ENCODE results near the gene RBBP4. TPM values are rescaled to one million over a fixed set of nuclear protein-coding genes. Genes with fewer than 3 reads are reported as not detected.
"Not testable (repeated sequence)": the region's sequence is repeated elsewhere in the genome, so short reads cannot be mapped to it uniquely, and the experiment has no call there.

Gene RBBP4
- total RNA-seq, 3 donors from 2014 or later: 111 to 161 (median 121) TPM

- no peak for DNase-seq (ENCODE audit: low spot score in 2 of 2)
- TF ChIP-seq POLR2A (IDR thresholded peaks at IDR 0.05) (no peak), POLR2AphosphoS5 (IDR thresholded peaks at IDR 0.05) (no peak)
- TF ChIP-seq, protein P1, sequence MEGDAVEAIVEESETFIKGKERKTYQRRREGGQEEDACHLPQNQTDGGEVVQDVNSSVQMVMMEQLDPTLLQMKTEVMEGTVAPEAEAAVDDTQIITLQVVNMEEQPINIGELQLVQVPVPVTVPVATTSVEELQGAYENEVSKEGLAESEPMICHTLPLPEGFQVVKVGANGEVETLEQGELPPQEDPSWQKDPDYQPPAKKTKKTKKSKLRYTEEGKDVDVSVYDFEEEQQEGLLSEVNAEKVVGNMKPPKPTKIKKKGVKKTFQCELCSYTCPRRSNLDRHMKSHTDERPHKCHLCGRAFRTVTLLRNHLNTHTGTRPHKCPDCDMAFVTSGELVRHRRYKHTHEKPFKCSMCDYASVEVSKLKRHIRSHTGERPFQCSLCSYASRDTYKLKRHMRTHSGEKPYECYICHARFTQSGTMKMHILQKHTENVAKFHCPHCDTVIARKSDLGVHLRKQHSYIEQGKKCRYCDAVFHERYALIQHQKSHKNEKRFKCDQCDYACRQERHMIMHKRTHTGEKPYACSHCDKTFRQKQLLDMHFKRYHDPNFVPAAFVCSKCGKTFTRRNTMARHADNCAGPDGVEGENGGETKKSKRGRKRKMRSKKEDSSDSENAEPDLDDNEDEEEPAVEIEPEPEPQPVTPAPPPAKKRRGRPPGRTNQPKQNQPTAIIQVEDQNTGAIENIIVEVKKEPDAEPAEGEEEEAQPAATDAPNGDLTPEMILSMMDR (IDR thresholded peaks at IDR 0.05): no peak
- Histone ChIP-seq H3K27ac (no peak overlapping the region), H3K4me3 (no peak overlapping the region), H3K27me3 (no peaks in the 10 kb centered on the region), H3K4me1 (no peaks in the 10 kb centered on the region), H3K36me3 (no peaks in the 10 kb centered on the region), H3K9me3 (no peaks in the 10 kb centered on the region)
- intact Hi-C loops (cut with DNase I; ENCODE audit: low total_unique reads): no loop called here
Measured at GRCh38 chr1:32627596-32628162, 23.3 kb upstream of the RBBP4 start.

DNA sequence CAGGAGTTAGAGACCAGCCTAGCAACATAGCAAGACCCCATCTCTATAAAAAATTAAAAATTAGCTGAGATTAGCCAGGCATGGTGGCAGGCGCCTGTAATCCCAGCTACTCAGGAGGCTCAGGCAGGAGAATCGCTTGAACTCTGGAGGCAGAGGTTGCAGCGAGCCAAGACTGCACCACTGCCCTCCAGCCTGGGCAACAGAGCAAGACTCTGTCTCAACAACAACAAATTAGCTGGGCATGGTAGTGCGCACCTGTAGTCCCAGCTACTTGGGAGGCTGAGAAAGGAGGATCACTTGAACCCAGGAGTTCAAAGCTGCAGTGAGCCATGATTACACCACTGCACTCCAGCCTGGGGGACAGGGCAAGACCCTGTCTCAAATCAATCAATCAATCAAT, 20.8 kb upstream of the RBBP4 start:
- not testable (repeated sequence) for H3K9me3 ChIP-seq; H3K4me3 ChIP-seq; DNase-seq (ENCODE audit: low spot score in 2 of 2); H3K36me3 ChIP-seq; H3K27ac ChIP-seq; H3K4me1 ChIP-seq; H3K27me3 ChIP-seq
- intact Hi-C loops (cut with DNase I; ENCODE audit: low total_unique reads): loop anchor here (2.0 kb wide), 1 partner anchor 61 kb away; no protein-coding TSS in a partner anchor

GRCh38 chr1:32632829-32633228, 18.2 kb upstream of the RBBP4 start:
- intact Hi-C loops (cut with DNase I; ENCODE audit: low total_unique reads): no loop called here
- Histone ChIP-seq H3K27ac (no peak overlapping the region), H3K4me1 (no peaks in the 10 kb centered on the region), H3K36me3 (no peaks in the 10 kb centered on the region), H3K27me3 (no peaks in the 10 kb centered on the region), H3K9me3 (no peaks in the 10 kb centered on the region), H3K4me3 (no peak overlapping the region)
- TF ChIP-seq POLR2A (IDR thresholded peaks at IDR 0.05): no peak
- TF ChIP-seq, protein P1 (IDR thresholded peaks at IDR 0.05): no peak
- no peak for TF ChIP-seq POLR2AphosphoS5 (IDR thresholded peaks at IDR 0.05)
- no peak for DNase-seq (ENCODE audit: low spot score in 2 of 2)

DNA sequence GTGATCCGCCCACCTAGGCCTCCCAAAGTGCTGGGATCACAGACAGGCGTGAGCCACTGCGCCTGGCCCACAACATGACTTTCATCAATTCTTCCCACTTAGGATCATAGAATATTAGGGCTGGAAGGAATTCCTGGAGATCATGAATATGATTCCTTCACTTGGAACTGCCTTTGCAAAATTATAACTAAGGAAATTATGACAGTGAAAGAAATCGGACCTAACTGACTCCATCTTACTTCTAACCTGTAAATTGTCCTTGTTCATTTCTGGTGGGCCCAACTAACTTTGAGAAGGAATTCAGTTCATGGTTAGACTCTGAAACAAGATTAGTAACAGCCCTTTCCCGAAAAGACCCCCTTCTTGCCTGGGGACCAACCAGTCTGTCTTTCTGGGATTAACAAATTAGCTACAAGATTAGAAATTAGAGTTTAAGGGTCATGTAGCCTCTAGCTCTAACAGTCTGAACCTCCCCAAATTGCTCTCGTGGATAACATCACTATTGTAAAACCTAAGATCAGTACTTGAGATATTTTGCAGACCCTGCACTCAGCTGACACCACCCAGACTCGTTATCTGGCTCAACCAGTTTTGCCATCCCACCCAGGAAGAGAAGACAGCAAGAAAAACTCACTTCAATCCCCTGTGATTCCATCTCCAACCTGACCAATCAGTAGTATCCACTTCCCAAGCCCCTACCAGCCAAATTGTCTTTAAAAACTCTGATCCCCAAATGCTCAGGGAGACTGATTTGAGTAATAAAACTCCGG, 15.3 kb upstream of the RBBP4 start:
- Histone ChIP-seq H3K27me3 (no peaks in the 10 kb centered on the region), H3K27ac (no peak overlapping the region), H3K4me1 (no peaks in the 10 kb centered on the region), H3K36me3 (no peaks in the 10 kb centered on the region), H3K4me3 (no peak overlapping the region), H3K9me3 (no peaks in the 10 kb centered on the region)
- DNase-seq (ENCODE audit: low spot score in 2 of 2): no peak
- TF ChIP-seq, protein P1 (IDR thresholded peaks at IDR 0.05): no peak
- no peak for TF ChIP-seq POLR2A (IDR thresholded peaks at IDR 0.05)
- intact Hi-C loops (cut with DNase I; ENCODE audit: low total_unique reads): no loop called here

DNA sequence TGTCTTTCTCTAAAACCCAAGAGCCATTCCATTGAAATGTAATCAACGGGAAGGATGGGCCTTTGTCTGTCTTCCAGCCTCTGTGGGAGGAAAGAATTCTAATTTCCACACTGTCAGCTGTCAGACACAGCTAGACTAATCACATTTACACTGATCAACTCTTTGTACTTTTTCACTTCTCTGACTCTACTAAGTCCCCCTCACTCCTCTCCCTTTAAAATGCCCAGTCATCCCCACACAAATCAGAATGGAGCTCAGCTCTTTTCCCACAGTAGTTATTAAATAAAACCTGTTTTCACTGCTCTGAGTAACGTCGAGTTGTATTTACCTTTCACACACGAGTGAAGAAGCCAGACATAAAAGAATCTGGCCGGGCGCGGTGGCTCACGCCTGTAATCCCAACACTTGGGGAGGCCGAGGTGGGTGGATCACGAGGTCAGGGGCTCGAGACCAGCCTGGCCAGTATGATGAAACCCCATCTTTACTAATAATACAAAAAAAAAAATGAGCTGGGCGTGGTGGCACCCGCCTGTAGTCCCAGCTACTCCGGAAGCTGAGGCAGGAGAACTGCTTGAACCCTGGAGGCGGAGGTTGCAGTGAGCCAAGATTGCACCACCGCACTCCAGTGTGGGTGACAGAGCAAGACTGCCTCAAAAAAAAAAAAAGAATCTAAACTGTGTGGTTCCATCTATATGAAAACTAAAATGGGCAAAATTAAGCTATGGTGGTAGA, 13.9 kb upstream of the RBBP4 start:
- H3K27ac ChIP-seq: no peak overlapping the region

More for the DNA sequence above, 13.9 kb upstream of the RBBP4 start:
- Histone ChIP-seq H3K9me3 (no peaks in the 10 kb centered on the region), H3K4me3 (no peak overlapping the region), H3K4me1 (no peaks in the 10 kb centered on the region), H3K27me3 (no peaks in the 10 kb centered on the region), H3K36me3 (no peaks in the 10 kb centered on the region)
- no peak for DNase-seq (ENCODE audit: low spot score in 2 of 2)
- intact Hi-C loops (cut with DNase I; ENCODE audit: low total_unique reads): no loop called here
- TF ChIP-seq POLR2A (IDR thresholded peaks at IDR 0.05) (no peak), POLR2AphosphoS5 (IDR thresholded peaks at IDR 0.05) (no peak)
- TF ChIP-seq, protein P1 (IDR thresholded peaks at IDR 0.05): no peak
